HT1080 (cell line): ENCODE measurements around the gene MEI4. TPM values are rescaled to one million over a fixed set of nuclear protein-coding genes. Genes with fewer than 3 reads are reported as not detected.

ENCODE experiments used
- DNase-seq: peaks from one replicate; pipeline ENCODE4 v3.0.0-alpha.2; 2015; ENCODE audit warnings: low read depth
- total RNA-seq: library from RNA; depleted of rRNA; stranded (reverse); fragments of >200 nt; shearing (Covaris generic); gene quantifications from 2 replicates; pipeline ENCODE4 v1.2.3, GENCODE V29; 2014; rRNA removed

Gene MEI4
- total RNA-seq, 1 experiment from 2014 or later, result 0.06 TPM

DNA sequence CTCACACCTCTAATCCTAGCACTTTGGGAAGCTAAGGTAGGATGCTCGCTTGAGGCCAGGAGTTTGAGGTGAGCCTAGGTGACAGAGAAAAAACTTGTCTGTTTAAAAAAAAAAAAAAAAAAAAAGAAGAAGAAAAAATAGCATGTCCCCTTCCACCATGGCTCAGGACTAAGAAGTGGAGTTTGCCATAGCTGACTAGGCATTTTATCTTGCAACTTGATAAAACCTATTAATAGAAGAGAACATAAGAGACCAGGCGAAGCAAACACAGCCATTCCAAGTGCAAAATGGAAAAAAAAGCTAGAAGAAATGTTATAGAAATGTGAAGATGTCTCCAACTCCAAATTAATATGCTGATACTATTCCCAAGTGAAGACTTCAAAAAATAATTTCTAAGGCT, 277.5 kb downstream of the MEI4 start:
- no peak for DNase-seq

DNA sequence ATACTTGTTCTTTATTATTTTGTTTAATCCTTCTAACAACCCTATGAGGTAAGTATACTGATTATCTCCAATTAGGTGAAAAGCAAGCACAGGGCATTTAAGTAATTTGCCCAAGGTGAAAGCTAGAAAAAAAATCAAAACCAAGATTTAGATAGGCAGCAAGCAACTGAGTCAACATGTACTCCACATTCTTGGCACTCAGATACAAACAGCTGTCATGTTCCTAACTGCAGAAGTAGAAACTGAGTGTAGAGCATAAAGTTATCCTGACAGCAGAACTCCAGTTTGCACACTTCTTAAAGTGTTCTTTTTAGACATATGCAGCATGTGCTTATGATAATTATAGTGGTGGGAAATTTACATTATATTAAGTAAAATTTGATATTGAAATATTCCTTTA, 278.1 kb downstream of the MEI4 start:
- DNase-seq, result no peak

DNA sequence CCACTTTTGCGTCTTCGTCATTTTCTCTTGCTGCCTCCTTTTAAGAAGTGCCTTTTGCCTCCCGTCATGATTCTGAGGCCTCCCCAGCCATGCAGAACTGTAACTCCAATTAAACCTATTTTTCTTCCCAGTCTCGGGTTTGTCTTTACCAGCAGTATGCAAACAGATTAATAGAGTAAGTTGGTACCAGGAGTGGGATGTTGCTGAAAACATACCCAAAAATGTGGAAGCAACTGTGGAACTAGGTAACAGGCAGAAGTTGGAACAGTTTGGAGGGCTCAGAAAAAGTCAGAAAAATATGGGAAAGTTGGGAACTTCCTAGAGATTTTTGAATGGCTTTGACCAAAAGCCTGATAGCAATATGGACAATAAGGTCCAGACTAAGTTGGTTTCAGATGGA, 309.2 kb downstream of the MEI4 start:
- DNase-seq, result no peak

DNA sequence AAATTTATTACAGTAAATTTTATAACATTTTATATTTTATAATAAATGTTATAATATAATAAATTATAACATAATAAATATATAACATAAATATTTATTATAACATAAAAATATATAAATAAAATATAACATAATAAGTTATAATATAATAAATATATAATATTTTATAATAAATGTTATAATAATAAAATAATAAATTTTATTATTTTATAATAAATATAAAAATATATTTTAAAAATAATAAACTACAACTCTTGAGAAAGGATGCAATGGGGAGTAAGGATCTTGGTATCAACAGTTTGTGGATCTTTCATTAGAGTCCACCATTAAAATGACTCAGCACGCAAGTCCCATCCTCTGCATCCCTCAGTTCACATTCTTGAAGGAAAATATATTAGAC, 312.6 kb downstream of the MEI4 start:
- no peak for DNase-seq

DNA sequence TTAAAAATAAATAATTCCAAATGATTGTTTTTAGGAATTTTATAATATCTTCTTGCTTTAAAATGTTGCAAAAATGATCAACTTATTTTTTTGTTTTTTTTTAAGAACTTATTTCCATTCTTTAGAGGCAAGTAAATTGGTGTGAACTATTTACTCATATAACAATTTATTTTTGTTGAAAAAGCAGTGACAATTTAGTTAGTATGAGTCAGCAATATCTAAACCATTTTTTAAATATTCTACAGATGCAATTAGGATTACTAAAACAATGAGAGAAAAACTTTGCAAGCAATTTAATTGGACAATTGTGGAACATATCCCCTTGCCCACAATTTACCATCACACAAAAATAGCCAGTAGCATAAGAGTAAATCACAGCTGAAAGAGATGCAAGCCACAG, 319.5 kb downstream of the MEI4 start:
- DNase-seq, result no peak

Other genes starting within 250 kb of the MEI4 start
- gene HTR1B, start 189.5 kb upstream of the MEI4 start, total RNA-seq, result not detected in 2 replicates